T-helper 17 cell (primary cell): ENCODE data around the gene RAB3IL1. TPM values are rescaled to one million over a fixed set of nuclear protein-coding genes. Genes with fewer than 3 reads are reported as not detected.
A peak's percentile ranks its signal among the peaks of the same experiment; 100 is the strongest.

Experiments used
- ATAC-seq: fragments of 150-1000 bp; cut with Tn5 transposase; 2 replicates; pipeline ENCODE4 v1.10.0; 2021; ENCODE audit warnings: mild to moderate bottlenecking, moderate library complexity
- DNase-seq, 3 donors: peaks; one replicate each; pipeline versions ENCODE4 v3.0.0 to v3.0.0-alpha.2; 2020 to 2021
- H3K9me3 ChIP-seq: one replicate; pipeline ENCODE4 v1.7.0; 2013; ENCODE audit warnings: low read length, mild to moderate bottlenecking; ENCODE audit not compliant: control insufficient read depth, poor library complexity, severe bottlenecking
- H3K27ac Mint-ChIP-seq: one replicate; pipeline ENCODE4 v1.8.0; 2022; ENCODE audit warnings: mild to moderate bottlenecking, moderate library complexity, mixed read lengths
- H3K27me3 Mint-ChIP-seq: one replicate; pipeline ENCODE4 v1.8.0; 2022; ENCODE audit warnings: mixed read lengths
- H3K36me3 Mint-ChIP-seq: one replicate; pipeline ENCODE4 v1.8.0; 2022; ENCODE audit warnings: low read depth, mixed read lengths
- H3K4me1 Mint-ChIP-seq: one replicate; pipeline ENCODE4 v1.8.0; 2022; ENCODE audit warnings: mild to moderate bottlenecking, mixed read lengths
- H3K4me3 Mint-ChIP-seq: one replicate; pipeline ENCODE4 v1.8.0; 2022; ENCODE audit warnings: mild to moderate bottlenecking, moderate library complexity, mixed read lengths
- total RNA-seq, 4 donors: library from RNA in 2 of 4; stranded (reverse) in 2 of 4; gene quantifications; one replicate each; pipeline ENCODE4 v1.2.3 and lab custom pipeline; 2022 to 2026

RAB3IL1 gene
- total RNA-seq, 2 donors from 2014 or later = not detected

DNA sequence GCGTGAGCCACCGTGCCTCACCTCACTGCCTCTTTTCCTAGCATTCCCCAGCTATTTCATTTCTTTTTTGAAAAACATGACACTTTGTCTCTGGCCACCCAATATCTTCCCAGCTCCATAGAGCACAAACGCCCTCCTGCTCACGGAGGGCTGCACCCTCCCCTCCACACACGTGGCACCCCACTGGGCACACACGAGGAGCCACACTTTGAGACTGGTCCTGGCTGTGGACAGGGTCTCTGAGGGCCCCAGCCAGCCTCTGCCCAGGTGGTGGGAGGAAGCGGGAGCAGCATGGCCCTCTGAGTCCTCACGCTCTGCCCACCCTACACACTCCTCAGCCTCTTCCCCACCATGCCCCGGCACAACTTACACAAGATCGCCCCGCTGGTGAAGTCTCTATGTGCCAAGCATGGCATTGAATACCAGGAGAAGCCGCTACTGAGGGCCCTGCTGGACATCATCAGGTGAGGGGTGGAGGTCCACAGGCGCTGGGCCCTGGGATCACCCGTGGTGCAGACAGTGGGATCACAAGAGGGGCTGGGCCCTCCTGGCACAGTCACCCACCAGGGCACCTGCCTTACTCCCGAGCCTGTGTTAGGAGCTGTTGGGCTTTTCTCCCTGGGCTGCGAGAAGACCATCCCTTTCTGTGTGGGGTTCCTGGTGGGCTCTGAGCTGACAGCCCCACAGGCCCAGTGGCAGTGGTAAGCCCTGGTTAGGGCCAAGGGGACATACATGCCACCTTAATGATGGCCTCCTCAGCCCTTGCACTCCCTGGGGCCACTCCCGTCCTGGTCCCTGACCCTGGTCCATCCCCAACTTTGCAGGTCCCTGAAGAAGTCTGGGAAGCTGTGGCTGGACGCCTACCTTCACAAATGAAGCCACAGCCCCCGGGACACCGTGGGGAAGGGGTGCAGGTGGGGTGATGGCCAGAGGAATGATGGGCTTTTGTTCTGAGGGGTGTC lies 52.3 kb downstream of the RAB3IL1 start:
- ATAC-seq (no peak), DNase-seq (no peak)
- no peaks in the 10 kb centered on the region for H3K27me3 Mint-ChIP-seq
- no peak overlapping the region for H3K27ac Mint-ChIP-seq
- no peaks in the 10 kb centered on the region for H3K36me3 Mint-ChIP-seq
- no peak overlapping the region for H3K4me3 Mint-ChIP-seq
- peaks cover 2% of the 10 kb centered on the region for H3K4me1 Mint-ChIP-seq
- no peaks in the 10 kb centered on the region for H3K9me3 ChIP-seq

DNA sequence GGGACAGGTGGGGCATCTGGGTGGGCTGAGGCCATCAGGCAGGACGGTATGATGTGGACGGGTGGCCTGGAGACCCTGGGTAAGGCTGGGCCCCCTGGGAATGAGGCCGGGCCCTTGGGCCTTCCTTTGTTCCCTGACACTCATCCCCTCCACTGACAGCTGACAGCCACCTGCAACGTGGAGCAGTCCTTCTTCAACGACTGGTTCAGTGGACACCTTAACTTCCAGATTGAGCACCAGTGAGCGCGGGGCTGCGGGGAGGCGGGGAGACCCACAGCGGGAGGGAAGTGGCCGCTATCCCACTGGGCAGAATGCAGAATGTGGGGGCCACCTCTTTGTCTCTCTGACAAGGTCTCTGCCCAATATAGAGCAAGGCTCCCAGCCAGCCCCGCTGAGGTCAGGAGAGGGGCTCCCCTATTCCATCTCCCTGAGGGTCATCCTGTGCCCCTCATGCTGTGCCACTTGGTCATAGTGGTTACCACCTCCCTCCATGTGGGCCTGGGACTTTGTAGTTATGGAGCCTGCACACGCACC lies 53.8 kb downstream of the RAB3IL1 start:
- DNase-seq (no peak), ATAC-seq (no peak)
- peaks cover 2% of the 10 kb centered on the region for H3K4me1 Mint-ChIP-seq
- no peaks in the 10 kb centered on the region for H3K27me3 Mint-ChIP-seq
- H3K4me3 Mint-ChIP-seq = no peak overlapping the region
- H3K9me3 ChIP-seq = no peaks in the 10 kb centered on the region
- H3K27ac Mint-ChIP-seq = no peak overlapping the region
- H3K36me3 Mint-ChIP-seq = no peaks in the 10 kb centered on the region

DNA sequence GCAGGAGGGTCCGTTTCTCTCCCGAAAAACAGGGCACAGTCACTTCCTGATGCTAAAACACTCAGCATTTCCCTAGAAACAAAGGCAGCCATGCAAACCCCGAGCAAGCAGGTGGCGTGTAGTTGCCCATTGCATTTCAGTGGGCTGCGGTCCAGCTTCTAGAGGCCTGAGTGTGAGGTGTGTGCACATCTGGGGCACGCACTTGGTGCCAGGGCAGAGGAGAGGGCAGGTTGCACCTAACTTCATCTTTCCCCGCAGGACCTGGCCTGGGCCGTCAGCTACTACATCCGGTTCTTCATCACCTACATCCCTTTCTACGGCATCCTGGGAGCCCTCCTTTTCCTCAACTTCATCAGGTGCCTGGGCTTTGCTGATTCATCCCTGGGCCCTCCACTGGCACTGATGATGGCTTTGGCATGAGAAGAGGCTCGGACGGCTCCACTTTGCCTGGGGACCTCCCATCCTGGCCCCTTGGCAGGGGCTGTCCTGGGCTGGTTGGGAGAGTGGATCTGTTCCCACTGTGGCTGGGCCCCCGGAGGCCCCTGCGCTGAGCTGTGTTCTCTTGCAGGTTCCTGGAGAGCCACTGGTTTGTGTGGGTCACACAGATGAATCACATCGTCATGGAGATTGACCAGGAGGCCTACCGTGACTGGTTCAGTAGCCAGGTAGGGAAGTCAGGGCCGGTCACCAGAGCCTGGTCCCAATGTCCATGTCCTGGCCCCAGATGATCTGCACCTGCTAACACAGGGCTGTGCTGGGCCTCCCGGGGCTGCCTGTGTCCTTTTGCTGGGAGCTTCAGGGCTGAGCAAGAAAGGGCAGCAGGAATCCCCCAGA lies 54.4 kb downstream of the RAB3IL1 start:
- Mint-ChIP-seq H3K4me3 (no peak overlapping the region), H3K27ac (no peak overlapping the region), H3K27me3 (no peaks in the 10 kb centered on the region), H3K36me3 (no peaks in the 10 kb centered on the region), H3K4me1 (peaks cover 2% of the 10 kb centered on the region)
- ATAC-seq = no peak
- no peaks in the 10 kb centered on the region for H3K9me3 ChIP-seq
- no peak for DNase-seq

GRCh38 chr11:61861634-61862033 lies 55.7 kb downstream of the RAB3IL1 start:
- no peaks in the 10 kb centered on the region for H3K36me3 Mint-ChIP-seq
- no peaks in the 10 kb centered on the region for H3K9me3 ChIP-seq
- DNase-seq (no peak), ATAC-seq (no peak)
- H3K27ac Mint-ChIP-seq = no peak overlapping the region
- peaks cover 2% of the 10 kb centered on the region for H3K4me1 Mint-ChIP-seq
- no peaks in the 10 kb centered on the region for H3K27me3 Mint-ChIP-seq
- no peak overlapping the region for H3K4me3 Mint-ChIP-seq

DNA sequence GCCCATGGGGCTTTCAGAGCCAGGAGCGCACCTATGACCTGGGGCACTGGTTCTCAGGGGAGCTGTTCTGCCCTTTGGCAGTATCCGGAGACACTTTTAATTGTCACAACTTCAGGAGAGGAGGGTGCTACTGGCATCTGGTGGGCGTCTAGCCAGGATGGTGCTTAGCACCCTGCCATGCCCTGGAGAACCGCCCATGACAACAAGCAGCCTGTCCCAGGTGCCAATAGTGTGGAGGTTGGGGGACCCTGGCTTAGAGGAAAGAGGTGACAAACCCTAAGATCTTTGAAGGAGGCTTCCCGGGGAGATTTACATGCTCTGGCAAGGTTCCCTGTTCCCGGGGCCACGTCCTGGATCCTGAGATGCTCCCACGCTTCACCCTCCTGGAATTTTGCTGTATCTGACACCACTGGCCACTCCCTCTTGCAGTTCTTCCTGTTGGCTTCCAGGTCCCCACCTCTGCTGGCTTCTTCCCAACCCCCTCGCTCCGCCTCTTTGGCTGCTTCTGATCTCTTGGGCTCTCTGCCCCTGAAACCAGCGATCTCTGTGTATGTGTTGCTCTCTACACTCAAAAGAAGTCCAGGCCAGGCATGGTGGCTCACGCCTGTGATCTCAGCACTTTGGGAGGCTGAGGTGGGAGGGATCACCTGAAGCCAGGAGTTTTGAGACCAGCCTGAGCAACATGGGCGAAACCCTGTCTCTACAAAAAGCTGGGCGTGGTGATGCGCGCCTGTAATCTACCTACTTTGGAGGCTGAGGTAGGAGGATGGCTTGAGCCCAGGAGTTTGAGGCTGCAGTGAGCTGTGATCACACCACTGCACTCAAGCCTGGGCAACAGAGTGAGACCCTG lies 57.1 kb downstream of the RAB3IL1 start:
- Mint-ChIP-seq H3K27ac (no peak overlapping the region), H3K4me3 (peak overlapping the region; percentile 59), H3K4me1 (peaks cover 2% of the 10 kb centered on the region), H3K36me3 (no peaks in the 10 kb centered on the region), H3K27me3 (no peaks in the 10 kb centered on the region)
- no peaks in the 10 kb centered on the region for H3K9me3 ChIP-seq
- ATAC-seq (no peak), DNase-seq (no peak)

DNA sequence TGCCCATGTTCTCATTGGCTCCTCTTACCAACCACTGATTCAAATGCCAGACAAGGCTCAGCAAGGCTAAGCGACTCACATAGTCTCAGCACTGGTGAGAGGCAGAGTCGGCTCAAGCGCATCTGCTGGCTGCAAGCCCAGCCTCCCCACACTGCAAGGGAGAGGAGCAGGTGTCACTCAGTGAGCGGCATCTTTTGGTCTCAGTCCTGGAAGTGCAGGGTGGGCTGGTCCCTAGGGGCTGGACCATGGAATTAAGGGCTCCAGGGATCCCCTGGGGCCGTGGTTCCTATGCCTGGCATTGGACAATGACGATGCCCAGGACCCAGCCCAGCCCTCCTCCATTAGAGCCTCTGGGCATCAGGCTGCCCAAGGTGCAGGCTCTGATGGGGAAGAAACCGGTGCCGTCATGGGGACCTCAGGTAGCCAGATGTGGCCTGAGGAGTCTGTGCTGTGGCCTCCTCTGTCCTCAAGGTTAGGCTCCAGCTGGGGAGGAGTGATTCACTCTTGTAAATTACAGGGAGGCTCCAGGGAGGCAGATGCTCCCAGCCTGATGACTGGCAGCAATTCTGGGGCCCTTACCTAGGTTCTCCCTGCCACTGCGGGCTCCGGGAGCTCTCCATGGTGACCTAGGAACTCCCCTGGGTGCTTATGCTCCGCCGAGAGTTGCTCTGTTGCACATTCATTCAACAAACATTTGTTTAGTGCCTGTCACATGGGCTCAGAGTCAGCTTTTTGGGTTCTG lies 61.3 kb downstream of the RAB3IL1 start:
- ATAC-seq = no peak
- Mint-ChIP-seq H3K27ac (no peak overlapping the region), H3K4me1 (no peaks in the 10 kb centered on the region), H3K4me3 (no peak overlapping the region), H3K27me3 (no peaks in the 10 kb centered on the region), H3K36me3 (no peaks in the 10 kb centered on the region)
- DNase-seq = no peak
- H3K9me3 ChIP-seq = no peaks in the 10 kb centered on the region

DNA sequence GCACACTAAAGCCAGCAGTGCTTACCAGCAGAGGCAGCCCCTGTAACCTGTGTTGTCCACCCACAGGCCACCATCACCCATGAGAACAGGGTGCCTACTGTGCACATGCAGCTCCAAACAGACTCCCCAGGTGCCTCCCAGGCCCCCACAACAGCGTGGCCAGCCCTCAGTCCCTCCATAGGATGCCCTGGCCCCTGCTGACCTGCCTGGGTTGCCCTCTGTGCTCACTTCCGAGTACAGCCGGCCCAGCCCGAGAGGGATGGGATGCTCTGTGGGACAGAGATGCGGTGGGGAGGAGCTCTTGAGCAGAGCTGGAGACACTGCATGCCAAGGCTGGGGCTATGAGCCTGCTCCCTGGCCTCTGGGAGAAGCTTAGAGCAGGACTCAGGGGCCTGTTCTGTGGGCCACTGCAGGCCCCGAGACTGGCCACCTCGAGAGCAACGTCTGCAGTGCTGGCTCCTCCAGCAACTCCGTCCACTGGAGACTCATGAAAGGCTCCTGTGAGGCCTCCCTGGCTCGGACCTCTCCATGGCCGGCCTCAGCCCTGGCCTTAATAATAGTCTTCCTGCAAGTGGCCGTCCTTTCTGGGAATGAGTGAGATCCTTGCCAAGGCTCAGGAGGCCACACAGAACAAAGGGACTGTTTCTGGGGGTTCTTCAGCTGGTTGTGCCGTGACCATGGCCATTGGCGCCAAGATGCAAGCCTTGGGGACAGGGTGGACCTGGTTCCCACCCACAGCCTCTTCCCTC lies 62.2 kb downstream of the RAB3IL1 start:
- Mint-ChIP-seq H3K27ac (no peak overlapping the region), H3K36me3 (no peaks in the 10 kb centered on the region), H3K4me3 (no peak overlapping the region), H3K27me3 (no peaks in the 10 kb centered on the region), H3K4me1 (no peaks in the 10 kb centered on the region)
- no peak for DNase-seq
- no peaks in the 10 kb centered on the region for H3K9me3 ChIP-seq
- ATAC-seq = no peak

- H3K27ac Mint-ChIP-seq = no peak overlapping the region
- H3K36me3 Mint-ChIP-seq = no peaks in the 10 kb centered on the region
- H3K9me3 ChIP-seq = no peaks in the 10 kb centered on the region
- no peak overlapping the region for H3K4me3 Mint-ChIP-seq
- no peak for ATAC-seq
- no peaks in the 10 kb centered on the region for H3K27me3 Mint-ChIP-seq
- H3K4me1 Mint-ChIP-seq = no peaks in the 10 kb centered on the region
- DNase-seq = no peak
These were observed 63.0 kb downstream of the RAB3IL1 start for GRCh38 chr11:61854206-61854895.

DNA sequence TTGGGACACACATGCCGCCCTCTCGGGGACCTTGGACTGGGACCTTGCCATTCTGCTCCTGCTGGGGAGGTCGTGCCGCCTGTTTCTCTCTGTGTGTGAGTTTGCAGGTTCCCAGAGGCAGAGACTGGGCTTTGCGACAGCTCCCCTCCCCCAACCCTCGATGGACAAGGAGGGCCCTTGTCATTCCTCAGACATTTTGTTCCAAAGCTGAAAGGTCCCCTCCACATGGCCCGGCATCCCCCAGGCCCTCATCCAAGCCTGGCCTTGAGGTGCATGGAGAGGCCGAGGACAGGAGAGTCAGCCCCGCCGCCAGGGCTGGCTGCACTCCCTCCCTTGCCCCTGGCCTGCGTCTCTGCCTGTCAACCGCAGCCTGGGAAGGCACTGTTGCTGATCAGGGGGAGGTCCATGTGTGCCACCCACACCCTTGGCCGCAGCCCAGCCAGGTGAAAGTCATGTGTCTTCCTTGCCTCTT lies 63.6 kb downstream of the RAB3IL1 start:
- ATAC-seq (no peak), DNase-seq (no peak)
- no peaks in the 10 kb centered on the region for H3K27me3 Mint-ChIP-seq
- H3K4me3 Mint-ChIP-seq = no peak overlapping the region
- H3K27ac Mint-ChIP-seq = peak overlapping the region; percentile 60
- no peaks in the 10 kb centered on the region for H3K36me3 Mint-ChIP-seq
- no peaks in the 10 kb centered on the region for H3K4me1 Mint-ChIP-seq
- no peaks in the 10 kb centered on the region for H3K9me3 ChIP-seq

DNA sequence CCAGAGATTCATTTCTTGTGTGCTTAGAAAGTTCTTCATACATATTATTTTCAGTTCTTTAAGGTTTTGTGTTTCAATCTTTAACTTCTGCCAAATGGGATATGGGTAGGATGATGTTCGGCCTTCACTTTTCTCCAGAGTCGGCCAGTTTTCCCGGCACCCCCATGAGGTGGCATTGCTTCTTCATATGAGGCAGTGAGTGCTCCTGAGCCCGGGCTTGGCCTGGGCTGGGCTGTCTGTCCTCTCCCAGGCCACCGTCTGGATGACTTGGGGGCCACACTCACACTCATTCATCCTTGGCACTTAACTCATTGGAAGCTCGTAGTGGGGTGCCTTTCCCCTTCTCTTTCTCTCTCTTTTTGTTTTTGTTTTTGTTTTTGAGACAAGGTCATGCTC lies 65.5 kb downstream of the RAB3IL1 start:
- H3K4me1 Mint-ChIP-seq = no peaks in the 10 kb centered on the region
- H3K36me3 Mint-ChIP-seq = no peaks in the 10 kb centered on the region
- no peaks in the 10 kb centered on the region for H3K9me3 ChIP-seq
- H3K27me3 Mint-ChIP-seq = no peaks in the 10 kb centered on the region
- ATAC-seq (no peak), DNase-seq (no peak)
- no peak overlapping the region for H3K27ac Mint-ChIP-seq
- H3K4me3 Mint-ChIP-seq = no peak overlapping the region

DNA sequence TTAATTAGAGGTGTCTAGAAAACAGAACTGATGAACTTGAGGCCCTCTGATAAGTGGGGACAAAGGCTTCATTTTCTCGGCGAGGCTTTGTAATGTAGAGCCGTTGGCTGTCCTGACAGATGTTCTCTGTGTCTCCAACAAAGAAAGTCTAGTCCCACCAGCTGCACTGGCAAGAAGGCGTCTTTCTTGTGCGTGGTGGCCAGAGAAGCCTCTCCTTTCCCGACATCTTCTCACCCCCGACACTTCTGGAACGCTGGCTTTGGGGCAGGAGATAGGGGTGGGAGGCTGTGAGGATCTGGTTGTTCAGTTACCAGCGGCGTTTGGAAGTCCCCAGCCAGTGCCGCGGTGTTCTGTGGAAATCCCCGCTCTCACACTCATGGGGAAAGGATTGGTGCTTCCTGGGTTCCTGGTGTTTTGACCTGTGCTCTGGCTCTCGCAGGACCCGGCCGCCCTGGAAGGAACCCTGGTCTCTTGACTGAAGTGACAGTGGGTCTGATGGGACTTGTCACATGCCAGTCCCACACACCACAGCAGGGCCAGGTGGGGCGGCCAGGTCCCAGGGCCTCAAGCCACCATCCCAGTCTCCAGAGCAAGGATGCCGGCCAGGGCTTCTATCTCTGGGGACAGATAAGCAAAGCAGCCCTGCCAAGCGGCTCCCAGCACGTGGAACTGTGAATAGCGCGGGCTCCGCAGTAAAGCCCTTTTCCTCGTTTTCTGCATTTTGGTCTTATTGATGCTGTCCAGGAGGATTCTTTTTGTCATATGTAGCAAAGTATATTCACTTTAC lies 66.1 kb downstream of the RAB3IL1 start:
- Mint-ChIP-seq H3K27me3 (no peaks in the 10 kb centered on the region), H3K27ac (no peak overlapping the region), H3K4me1 (no peaks in the 10 kb centered on the region), H3K4me3 (no peak overlapping the region), H3K36me3 (no peaks in the 10 kb centered on the region)
- H3K9me3 ChIP-seq = no peaks in the 10 kb centered on the region
- no peak for ATAC-seq
- no peak for DNase-seq
